ENCODE data around the gene IL1RL2. TPM values are rescaled to one million over a fixed set of nuclear protein-coding genes. Genes with fewer than 3 reads are reported as not detected.

IL1RL2 gene
- total RNA-seq, 1 experiment from 2014 or later, result not detected

GRCh38 chr2:102266204-102266603, 79.4 kb downstream of the IL1RL2 start:
- no peaks in the 10 kb centered on the region for H3K9me3 ChIP-seq
- no peak for DNase-seq
- no peaks in the 10 kb centered on the region for H3K36me3 ChIP-seq
- no peak overlapping the region for H3K4me3 ChIP-seq
- H3K27me3 ChIP-seq, result no peaks in the 10 kb centered on the region

GRCh38 chr2:102267774-102268173, 81.0 kb downstream of the IL1RL2 start:
- Histone ChIP-seq H3K4me3 (no peak overlapping the region), H3K36me3 (no peaks in the 10 kb centered on the region), H3K27me3 (no peaks in the 10 kb centered on the region), H3K9me3 (no peaks in the 10 kb centered on the region)
- DNase-seq, result no peak

GRCh38 chr2:102268510-102269199, 81.8 kb downstream of the IL1RL2 start:
- Histone ChIP-seq H3K9me3 (no peaks in the 10 kb centered on the region), H3K27me3 (no peaks in the 10 kb centered on the region), H3K4me3 (no peak overlapping the region), H3K36me3 (no peaks in the 10 kb centered on the region)
- DNase-seq, result no peak

DNA sequence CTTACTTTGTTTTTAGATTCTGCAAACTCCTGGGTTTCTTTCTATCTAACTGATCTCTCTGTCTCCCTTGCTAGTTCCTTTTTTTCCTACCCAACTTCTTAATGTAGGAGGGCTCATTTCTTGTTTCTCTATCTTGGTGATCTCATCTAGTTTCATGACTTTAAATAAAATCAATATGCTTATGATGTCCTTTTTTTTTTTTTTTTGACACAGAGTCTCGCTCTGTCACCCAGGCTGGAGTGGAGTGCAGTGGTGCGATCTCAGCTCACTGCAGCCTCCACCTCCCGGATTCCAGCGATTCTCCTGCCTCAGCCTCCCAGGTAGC, 82.3 kb downstream of the IL1RL2 start:
- DNase-seq, result no peak
- Histone ChIP-seq H3K27me3 (no peaks in the 10 kb centered on the region), H3K4me3 (no peak overlapping the region), H3K9me3 (no peaks in the 10 kb centered on the region), H3K36me3 (no peaks in the 10 kb centered on the region)

GRCh38 chr2:102271844-102272243, 85.0 kb downstream of the IL1RL2 start:
- H3K4me3 ChIP-seq, result no peak overlapping the region
- DNase-seq, result no peak
- no peaks in the 10 kb centered on the region for H3K27me3 ChIP-seq
- no peaks in the 10 kb centered on the region for H3K36me3 ChIP-seq
- no peaks in the 10 kb centered on the region for H3K9me3 ChIP-seq

DNA sequence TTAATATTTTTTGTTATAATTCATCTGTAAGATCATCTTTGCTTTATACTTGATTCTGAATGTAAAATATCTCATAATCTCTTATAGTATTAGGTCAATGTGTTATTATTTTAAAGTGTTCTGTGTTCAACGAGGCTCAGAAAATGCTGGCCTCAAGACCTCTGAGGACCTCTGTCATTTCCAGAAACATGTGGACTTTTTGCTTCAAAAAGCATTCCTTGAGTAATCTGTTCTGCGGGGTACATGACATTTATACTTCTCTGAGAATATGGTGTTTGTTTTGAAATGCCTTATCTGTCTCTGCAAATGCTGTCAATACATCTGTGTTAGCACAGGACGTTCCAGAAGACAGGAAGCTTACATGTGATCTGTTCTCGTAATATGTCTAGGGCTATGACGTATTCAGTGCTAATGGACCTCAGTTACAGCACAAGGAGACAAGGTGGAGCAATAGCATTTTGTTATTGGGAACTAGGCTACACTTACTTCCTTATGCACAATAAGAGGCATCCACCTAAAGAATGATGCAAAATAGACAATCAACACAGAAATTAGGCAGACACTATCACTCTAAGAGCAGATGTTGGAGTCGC, 86.9 kb downstream of the IL1RL2 start:
- Histone ChIP-seq H3K36me3 (no peaks in the 10 kb centered on the region), H3K27me3 (no peaks in the 10 kb centered on the region), H3K4me3 (no peak overlapping the region), H3K9me3 (no peaks in the 10 kb centered on the region)
- DNase-seq, result no peak

DNA sequence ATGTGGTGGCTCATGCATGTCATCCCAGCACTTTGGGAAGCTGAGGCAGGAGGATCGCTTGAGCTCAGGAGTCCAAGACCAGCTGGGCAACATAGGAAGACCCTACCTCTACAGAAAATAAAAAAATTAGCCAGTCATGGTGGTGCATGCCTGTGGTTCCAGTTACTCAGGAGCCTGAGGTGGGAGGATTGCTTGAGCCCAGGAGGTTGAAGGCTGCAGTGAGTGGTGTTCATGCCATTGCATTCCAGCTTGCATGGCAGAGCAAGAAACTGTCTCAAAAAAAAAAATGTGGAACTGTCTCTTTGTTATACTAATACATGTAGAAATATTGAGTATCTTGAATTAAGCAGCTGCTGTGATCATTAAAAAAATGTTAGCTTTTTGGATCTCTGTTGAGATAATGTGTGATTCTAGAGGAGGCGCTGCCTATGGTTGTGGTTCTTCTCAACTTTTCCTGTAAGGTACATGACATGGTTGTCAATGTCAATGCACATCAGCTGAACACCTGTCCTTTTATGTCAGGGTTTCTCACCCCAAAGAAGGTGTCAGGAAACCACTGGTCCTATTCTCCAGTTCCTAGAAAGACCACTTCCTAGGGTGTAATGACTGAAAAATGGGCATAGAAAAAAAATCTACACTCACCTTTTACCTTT, 89.9 kb downstream of the IL1RL2 start:
- DNase-seq, result no peak
- Histone ChIP-seq H3K9me3 (no peaks in the 10 kb centered on the region), H3K36me3 (no peaks in the 10 kb centered on the region), H3K27me3 (no peaks in the 10 kb centered on the region), H3K4me3 (no peak overlapping the region)

DNA sequence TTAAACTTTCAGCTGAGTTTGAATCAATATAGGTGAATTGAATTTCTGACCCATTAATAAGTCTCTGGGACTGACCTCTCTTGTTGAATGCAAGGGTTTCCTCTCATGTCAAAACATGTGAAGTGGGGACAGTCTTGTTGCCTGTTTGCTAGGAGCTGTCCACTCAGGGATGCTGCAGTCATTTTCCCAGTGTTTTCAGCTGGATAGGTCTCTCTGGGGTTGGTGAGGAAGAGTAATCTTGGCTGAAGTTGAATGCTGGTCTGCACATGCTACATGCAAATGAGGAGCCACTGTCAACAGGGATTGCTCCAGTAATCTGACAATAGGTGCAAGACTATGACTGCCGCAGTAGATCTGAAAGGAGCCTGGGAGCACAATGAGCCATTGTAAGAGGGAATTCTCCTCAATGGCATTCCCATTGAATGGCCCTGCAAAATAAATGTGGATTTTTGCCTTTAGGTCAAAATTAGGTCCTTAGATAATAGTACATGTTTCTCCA, 90.4 kb downstream of the IL1RL2 start:
- H3K4me3 ChIP-seq, result no peak overlapping the region
- DNase-seq, result no peak
- no peaks in the 10 kb centered on the region for H3K27me3 ChIP-seq
- H3K36me3 ChIP-seq, result no peaks in the 10 kb centered on the region
- H3K9me3 ChIP-seq, result no peaks in the 10 kb centered on the region

- Histone ChIP-seq H3K9me3 (no peaks in the 10 kb centered on the region), H3K36me3 (no peaks in the 10 kb centered on the region), H3K4me3 (no peak overlapping the region), H3K27me3 (no peaks in the 10 kb centered on the region)
- no peak for DNase-seq
Measured at GRCh38 chr2:102278720-102279390, 92.0 kb downstream of the IL1RL2 start.

GRCh38 chr2:102279391-102279735, 92.5 kb downstream of the IL1RL2 start:
- DNase-seq, result no peak
- no peaks in the 10 kb centered on the region for H3K9me3 ChIP-seq
- no peaks in the 10 kb centered on the region for H3K27me3 ChIP-seq
- H3K4me3 ChIP-seq, result no peak overlapping the region
- H3K36me3 ChIP-seq, result no peaks in the 10 kb centered on the region

DNA sequence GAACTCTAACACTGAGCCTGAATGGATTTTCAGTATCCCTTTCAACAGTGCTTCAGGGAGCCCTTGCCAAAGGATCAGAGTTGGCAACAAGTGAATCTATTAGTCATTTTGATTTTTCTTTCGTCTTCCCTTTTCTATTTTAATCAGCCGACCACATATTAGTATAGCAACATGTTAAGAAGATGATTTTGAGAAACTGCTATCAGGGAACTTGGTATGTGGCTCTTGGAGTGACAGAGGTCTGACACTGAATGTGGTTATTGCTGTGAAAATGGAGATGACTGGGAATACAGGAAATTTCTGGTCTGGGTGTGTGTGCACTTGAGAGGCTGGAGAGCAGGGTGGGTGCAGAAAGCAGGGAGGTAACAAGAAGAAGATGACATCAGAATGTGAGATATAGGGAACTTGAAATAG, 95.9 kb downstream of the IL1RL2 start:
- DNase-seq, result no peak
- peaks cover 3% of the 10 kb centered on the region; the same call in 1 of the 2 replicates for H3K27me3 ChIP-seq
- no peaks in the 10 kb centered on the region for H3K9me3 ChIP-seq
- no peaks in the 10 kb centered on the region for H3K36me3 ChIP-seq
- H3K4me3 ChIP-seq, result no peak overlapping the region

DNA sequence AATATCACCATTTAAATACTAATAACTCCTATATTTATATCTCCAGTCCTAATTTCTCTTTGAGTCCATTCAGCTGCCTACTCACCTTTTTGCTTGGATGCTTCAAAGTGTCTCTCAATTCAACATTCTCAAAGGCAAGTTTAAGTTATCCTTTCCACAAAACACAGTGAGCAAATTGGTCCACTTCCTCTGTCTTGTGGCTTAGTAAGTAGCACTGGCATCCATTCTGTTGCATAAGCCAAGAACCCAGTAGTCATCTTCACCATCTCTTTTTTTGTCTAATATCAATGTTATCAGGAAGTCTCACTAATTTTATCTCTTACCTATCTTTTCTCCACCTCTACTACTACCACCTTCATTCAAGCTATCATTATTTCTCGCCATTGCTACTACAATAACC, 97.2 kb downstream of the IL1RL2 start:
- DNase-seq, result no peak
- Histone ChIP-seq H3K9me3 (no peaks in the 10 kb centered on the region), H3K27me3 (peaks cover 3% of the 10 kb centered on the region; the same call in 1 of the 2 replicates), H3K36me3 (no peaks in the 10 kb centered on the region), H3K4me3 (no peak overlapping the region)

DNA sequence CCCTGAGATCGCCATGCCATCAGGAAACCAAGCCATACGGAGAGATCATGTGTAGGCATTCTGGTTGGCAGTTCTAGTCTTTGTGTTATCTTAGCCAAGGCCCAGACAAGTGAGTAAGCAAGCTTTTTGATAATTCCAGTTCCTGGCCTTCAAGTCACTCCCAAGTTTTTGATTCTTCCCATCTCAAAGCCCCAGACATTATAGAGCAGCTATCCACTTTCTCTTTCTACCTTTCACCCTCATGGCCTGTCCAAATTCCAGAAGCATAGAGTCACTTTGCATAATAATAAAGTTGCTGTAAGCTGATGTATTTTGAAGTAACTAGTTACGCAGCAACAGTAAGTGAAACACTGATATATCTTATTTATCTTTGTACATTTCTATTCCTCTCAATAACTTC, 97.8 kb downstream of the IL1RL2 start:
- H3K36me3 ChIP-seq, result no peaks in the 10 kb centered on the region
- no peaks in the 10 kb centered on the region for H3K9me3 ChIP-seq
- no peak overlapping the region for H3K4me3 ChIP-seq
- DNase-seq, result no peak
- H3K27me3 ChIP-seq, result peaks cover 3% of the 10 kb centered on the region; the same call in 1 of the 2 replicates

GRCh38 chr2:102285368-102285767, 98.5 kb downstream of the IL1RL2 start:
- Histone ChIP-seq H3K9me3 (no peaks in the 10 kb centered on the region), H3K4me3 (no peak overlapping the region), H3K27me3 (peaks cover 3% of the 10 kb centered on the region; the same call in 1 of the 2 replicates), H3K36me3 (no peaks in the 10 kb centered on the region)
- DNase-seq, result no peak

DNA sequence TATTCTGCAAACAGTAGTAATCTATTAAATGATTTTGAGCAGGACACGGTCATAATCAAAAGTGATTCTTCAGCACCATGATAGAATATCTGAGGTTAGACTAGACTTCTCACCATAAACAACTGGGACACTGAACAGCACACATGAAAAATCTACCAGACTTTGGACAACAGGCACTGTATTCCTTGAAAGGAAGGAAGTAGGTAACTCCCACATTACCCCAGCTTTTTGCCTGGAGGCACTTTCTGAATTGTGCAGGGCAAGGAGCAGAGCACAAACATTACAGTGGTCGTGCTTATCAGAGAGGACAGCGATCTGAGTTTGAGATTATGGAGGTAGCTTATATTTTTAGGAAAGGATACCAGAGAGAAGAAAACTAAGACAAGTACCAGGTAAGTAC, 99.2 kb downstream of the IL1RL2 start:
- no peaks in the 10 kb centered on the region for H3K36me3 ChIP-seq
- DNase-seq, result no peak
- peaks cover 3% of the 10 kb centered on the region; the same call in 1 of the 2 replicates for H3K27me3 ChIP-seq

GRCh38 chr2:102289129-102289528, 102.3 kb downstream of the IL1RL2 start:
- DNase-seq, result no peak

More for the DNA sequence above, 99.2 kb downstream of the IL1RL2 start:
- H3K4me3 ChIP-seq, result no peak overlapping the region
- H3K9me3 ChIP-seq, result no peaks in the 10 kb centered on the region

More at GRCh38 chr2:102289129-102289528, 102.3 kb downstream of the IL1RL2 start:
- Histone ChIP-seq H3K27me3 (peaks cover 3% of the 10 kb centered on the region; the same call in 1 of the 2 replicates), H3K9me3 (no peaks in the 10 kb centered on the region), H3K36me3 (no peaks in the 10 kb centered on the region), H3K4me3 (no peak overlapping the region)
